Ishikawa (cell line): ENCODE data around the gene CNTROB.

Experiments used
- CEBPB ChIP-seq: IDR thresholded peaks from 2 replicates; pipeline ENCODE4 v1.6.1; 2012
- CREB1 ChIP-seq: IDR thresholded peaks from 2 replicates; pipeline ENCODE4 v1.6.1; 2012; ENCODE audit warnings: low read depth
- EGR1 ChIP-seq: IDR thresholded peaks from 2 replicates; pipeline ENCODE4 v1.6.1; 2012
- EP300 ChIP-seq: IDR thresholded peaks from 2 replicates; pipeline ENCODE4 v1.6.1; 2012; ENCODE audit warnings: borderline replicate concordance
- MAX ChIP-seq: IDR thresholded peaks from 2 replicates; pipeline ENCODE4 v1.6.1; 2012
- NFIC ChIP-seq: IDR thresholded peaks from 2 replicates; pipeline ENCODE4 v1.6.1; 2012
- RAD21 ChIP-seq: IDR thresholded peaks from 2 replicates; pipeline ENCODE4 v1.6.1; 2012; ENCODE audit warnings: low read depth
- REST ChIP-seq: IDR thresholded peaks from 2 replicates; pipeline ENCODE4 v1.6.1; 2012; ENCODE audit warnings: low read depth, mild to moderate bottlenecking
- TAF1 ChIP-seq: IDR thresholded peaks from 2 replicates; pipeline ENCODE4 v1.6.1; 2012; ENCODE audit warnings: low read depth, mild to moderate bottlenecking
- TCF12 ChIP-seq: IDR thresholded peaks from 2 replicates; pipeline ENCODE4 v1.6.1; 2012; ENCODE audit warnings: low read depth
- TEAD4 ChIP-seq: IDR thresholded peaks from 2 replicates; pipeline ENCODE4 v1.6.1; 2012
- USF1 ChIP-seq: IDR thresholded peaks from 2 replicates; pipeline ENCODE4 v1.6.1; 2012
- YY1 ChIP-seq: IDR thresholded peaks from 2 replicates; pipeline ENCODE4 v1.6.1; 2012; ENCODE audit warnings: low read depth

GRCh38 chr17:7897090-7897489, 34.9 kb upstream of the CNTROB start:
- TF ChIP-seq CREB1, result no peak
- TF ChIP-seq REST, result no peak
- TF ChIP-seq CEBPB, result no peak
- no peak for TF ChIP-seq RAD21
- no peak for TF ChIP-seq TAF1
- TF ChIP-seq EGR1, result no peak
- no peak for TF ChIP-seq YY1
- TF ChIP-seq USF1, result no peak
- no peak for TF ChIP-seq TEAD4
- TF ChIP-seq EP300, result no peak
- TF ChIP-seq MAX, result no peak
- no peak for TF ChIP-seq NFIC
- no peak for TF ChIP-seq TCF12
